HG03045 (cell line): ENCODE measurements around the gene ADAMTS1.
"Not testable (repeated sequence)": the region's sequence is repeated elsewhere in the genome, so short reads cannot be mapped to it uniquely, and the experiment has no call there.

ENCODE experiments used
- ATAC-seq: cut with Tn5 transposase; IDR thresholded peaks from one replicate; pipeline ENCODE4 v1.9.1; 2021; ENCODE audit warnings: mild to moderate bottlenecking, moderate library complexity; ENCODE audit not compliant: unreplicated experiment

Gene ADAMTS1

GRCh38 chr21:26845066-26845758, at the start of gene ADAMTS1:
ADAMTS1 (minus strand) TSS chr21:26845409; CDS start chr21:26844954, 455 bp downstream.
- ATAC-seq, result no peak

- no peak for ATAC-seq
These were observed 46.9 kb upstream of the ADAMTS1 start for GRCh38 chr21:26892151-26892550.

GRCh38 chr21:26888931-26889330, 43.7 kb upstream of the ADAMTS1 start:
- no peak for ATAC-seq

DNA sequence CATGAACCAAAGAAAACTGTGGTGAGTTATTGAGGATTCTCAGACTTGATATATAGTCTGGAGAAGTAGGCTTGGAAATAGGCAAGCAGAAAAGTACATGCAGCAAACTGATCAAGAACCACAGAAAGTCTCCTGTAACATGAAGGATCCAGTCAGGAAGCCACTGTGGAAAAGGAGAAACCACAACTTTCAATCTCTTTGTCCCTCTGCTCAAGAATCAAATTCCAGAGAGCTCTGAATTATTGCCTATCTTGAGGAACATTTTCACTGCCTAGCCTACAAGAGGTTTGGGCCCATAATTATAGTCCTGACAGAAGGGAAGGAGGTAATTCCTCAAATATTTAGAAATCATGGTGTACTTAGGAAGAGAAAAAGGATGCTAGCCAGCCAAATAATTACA, 43.0 kb upstream of the ADAMTS1 start:
- ATAC-seq, result no peak

DNA sequence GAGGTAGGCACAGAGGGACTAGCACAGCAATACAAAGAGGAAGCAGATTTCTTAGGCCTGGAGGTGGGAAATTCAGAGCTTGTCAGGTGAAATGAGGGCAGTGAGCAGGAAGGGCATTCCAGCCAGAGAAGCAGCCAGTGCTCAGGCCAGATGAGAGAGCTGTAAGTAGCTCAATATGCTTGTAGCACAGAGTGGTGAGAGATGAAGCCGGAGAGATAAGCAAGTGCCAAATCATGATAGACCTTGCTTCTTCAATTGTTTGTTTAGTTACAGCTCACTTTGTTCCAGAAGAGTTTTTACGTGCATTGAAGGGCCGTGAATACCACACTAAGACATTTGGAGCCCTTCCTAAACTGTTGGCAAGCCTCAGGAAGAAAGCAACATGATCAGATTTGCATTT, 42.0 kb upstream of the ADAMTS1 start:
- ATAC-seq, result no peak

GRCh38 chr21:26884436-26884835, 39.2 kb upstream of the ADAMTS1 start:
- ATAC-seq, result no peak

GRCh38 chr21:26883768-26884167, 38.6 kb upstream of the ADAMTS1 start:
- no peak for ATAC-seq

GRCh38 chr21:26881504-26882228, 36.5 kb upstream of the ADAMTS1 start:
- no peak for ATAC-seq

DNA sequence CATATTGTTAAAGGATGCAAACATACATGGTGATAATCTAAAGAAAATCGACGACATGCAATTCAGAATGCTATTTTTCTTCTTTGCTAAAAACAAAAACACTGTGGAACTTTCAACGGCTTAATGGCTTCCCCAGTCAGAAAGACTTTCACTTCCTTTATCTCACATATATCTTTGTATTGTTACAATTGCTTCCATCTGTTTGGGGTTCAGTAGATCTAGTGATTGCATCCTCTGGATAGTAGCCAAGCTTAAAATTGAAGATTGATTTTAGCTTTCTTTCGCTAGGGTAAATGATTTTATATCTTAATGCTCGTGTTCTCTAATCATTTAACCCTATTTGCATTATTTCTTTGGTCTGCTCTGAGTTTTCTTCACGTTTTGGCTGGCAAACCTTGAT, 31.8 kb upstream of the ADAMTS1 start:
- no peak for ATAC-seq

- no peak for ATAC-seq
These were observed 29.1 kb upstream of the ADAMTS1 start for GRCh38 chr21:26874347-26874746.

DNA sequence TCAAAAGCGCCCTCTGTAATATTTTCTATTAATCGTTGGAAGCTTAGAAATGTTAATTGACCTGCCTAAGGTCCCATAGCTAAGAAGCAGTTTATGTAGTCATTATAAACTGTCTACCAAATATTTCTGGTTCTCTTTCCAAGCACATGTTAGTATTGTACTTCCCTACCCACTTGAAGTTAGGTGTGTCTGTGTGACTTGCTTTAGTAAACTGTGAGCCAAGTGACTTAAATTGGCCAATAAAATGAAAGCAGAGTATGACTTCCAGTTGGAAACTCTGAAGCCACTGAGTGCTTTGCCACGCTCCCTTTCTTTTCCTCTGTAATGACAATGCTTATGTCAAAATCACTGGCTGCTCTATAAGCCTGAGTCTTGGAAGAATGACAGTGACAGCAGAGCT, 20.6 kb upstream of the ADAMTS1 start:
- no peak for ATAC-seq

GRCh38 chr21:26856871-26857350, 11.7 kb upstream of the ADAMTS1 start:
- ATAC-seq, result not testable (repeated sequence)

DNA sequence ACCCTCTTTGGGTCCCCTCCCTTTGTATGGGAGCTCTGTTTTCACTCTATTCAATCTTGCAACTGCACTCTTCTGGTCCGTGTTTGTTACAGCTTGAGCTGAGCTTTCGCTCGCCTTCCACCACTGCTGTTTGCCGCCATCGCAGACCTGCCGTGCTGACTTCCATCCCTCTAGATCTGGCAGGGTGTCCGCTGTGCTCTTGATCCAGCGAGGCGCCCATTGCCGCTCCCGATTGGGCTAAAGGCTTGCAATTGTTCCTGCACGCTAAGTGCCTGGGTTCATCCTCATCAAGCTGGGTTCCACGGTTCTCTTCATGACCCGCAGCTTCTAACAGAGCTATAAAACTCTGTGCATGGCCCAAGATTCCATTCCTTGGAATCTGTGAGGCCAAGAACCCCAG, 9.5 kb upstream of the ADAMTS1 start:
- not testable (repeated sequence) for ATAC-seq

GRCh38 chr21:26852423-26852822, 7.2 kb upstream of the ADAMTS1 start:
- ATAC-seq, result no peak

DNA sequence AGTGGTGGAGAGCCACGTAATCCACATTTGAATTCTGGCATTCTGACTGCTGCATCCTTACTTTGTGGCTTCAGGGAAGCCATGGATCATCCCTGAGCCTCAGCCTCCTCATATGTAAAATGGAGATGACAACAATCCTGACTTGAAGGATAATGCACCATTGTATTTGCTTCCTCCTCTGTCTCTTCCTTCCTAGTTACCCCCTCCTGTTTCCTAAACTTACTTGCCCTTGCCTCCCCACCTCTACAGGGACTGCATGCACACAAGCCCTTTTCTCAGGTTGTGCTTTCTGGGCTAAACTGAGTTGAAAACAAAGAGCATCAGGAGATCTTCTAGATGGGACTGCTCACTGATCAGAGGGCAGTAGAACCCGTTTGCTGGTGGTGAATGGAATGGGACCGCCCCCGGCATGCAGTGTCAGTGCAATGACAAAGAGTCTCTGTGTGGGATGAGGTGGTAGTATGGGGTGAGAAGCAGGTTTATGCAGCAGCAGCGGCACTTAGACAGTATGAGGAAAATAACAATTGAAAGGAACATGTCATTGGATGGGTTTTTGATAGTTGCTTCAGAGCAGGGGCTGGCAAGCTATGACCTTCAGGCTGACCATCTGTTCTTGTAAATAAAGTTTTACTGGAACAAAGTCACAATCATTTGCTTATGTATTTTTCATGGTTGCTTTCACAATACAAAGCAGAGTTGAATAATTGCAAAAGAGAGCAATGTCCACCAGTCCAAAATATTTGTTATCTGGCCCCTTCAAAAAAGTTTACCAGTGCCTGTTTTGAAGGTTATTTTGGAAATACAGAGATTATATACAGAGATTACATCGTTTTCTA, 6.1 kb upstream of the ADAMTS1 start:
- no peak for ATAC-seq

DNA sequence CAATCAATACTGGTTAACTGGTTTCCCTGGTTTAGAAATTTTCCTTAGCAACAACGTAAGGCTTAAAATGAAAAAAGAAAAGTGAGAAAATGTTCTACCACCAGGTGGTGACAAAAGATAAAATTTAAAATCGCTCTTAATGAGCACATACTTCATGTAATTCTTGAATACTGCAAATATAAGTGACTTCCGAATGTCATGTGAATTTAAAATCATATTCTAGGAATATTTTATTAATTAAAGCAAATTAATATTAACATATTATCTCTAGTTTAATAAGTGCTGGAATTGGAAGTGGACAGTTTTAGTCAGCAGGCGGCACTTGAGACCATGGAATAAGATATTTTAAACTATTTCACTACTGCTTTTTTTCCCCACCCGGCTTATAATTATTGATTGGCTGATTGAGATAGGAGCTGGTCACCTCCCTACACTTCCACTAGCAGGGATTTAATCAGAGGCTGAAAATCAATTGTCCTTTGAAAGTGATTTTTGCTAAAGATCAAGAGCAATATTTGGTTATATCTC, 5.0 kb upstream of the ADAMTS1 start:
- ATAC-seq, result no peak

GRCh38 chr21:26849428-26850115, 4.4 kb upstream of the ADAMTS1 start:
- no peak for ATAC-seq

GRCh38 chr21:26847921-26848320, 2.7 kb upstream of the ADAMTS1 start:
- ATAC-seq, result no peak

DNA sequence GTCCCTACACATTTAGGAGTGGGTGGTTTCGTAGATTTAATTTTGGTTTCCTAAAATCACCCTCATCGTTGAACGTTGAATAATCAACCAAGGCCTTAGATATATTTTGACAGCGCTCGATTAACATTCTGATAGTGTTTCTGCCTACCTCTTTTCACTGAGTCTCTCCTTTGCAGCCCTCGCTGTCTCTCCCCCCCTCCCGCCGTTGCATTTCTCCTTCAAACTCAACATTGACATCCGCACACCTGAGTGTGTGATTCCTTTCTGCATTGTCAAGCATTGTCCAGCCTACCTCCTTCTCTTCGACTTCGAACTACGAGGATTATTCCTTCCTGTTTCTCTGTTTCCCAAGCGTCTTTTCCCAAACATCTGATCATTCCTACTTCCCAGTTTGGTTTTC, 1.8 kb upstream of the ADAMTS1 start:
- no peak for ATAC-seq

GRCh38 chr21:26846036-26846931, 1.1 kb upstream of the ADAMTS1 start:
- ATAC-seq, result no peak
